HepG2 (cell line): ENCODE data around the gene PAXIP1. TPM values are rescaled to one million over a fixed set of nuclear protein-coding genes. Genes with fewer than 3 reads are reported as not detected.

Experiments
- ATAC-seq: fragments of 200-7000 bp; cut with Tn5 transposase; 3 replicates; pipeline ENCODE4 v1.9.1; 2020; ENCODE audit warnings: mild to moderate bottlenecking, moderate library complexity
- BruUV-seq: library from RNA; stranded (reverse); fragments of 400-500 nt; replicated peaks from 2 replicates; lab custom pipeline; 2021; lab: Mats Ljungman, UMichigan
- CTCF ChIA-PET: fragments of 300-600 bp; formaldehyde crosslinking; extraction: SDS; loops from one replicate; lab custom pipeline; 2021; ENCODE audit warnings: low total read pairs, inconsistent platforms, low intra/inter-chr PET ratio; lab: Yijun Ruan, JAX
- POLR2A ChIA-PET: fragments of 350-600 bp; sonication (Branson Sonifier 250); formaldehyde crosslinking; loops from one replicate; lab custom pipeline; 2020; ENCODE audit warnings: antibody characterized with exemption, inconsistent platforms; lab: Yijun Ruan, JAX
- DNase-seq: peaks from one replicate; pipeline ENCODE4 v3.0.0-alpha.2; 2015; ENCODE audit warnings: low spot score
- FAIRE-seq: peaks from 3 replicates; lab custom pipeline; 2011; peaks lifted over from hg19 to GRCh38; lab: Jason Lieb, UNC
- H2AFZ ChIP-seq: one replicate; pipeline ENCODE4 v1.6.1; 2011; ENCODE audit warnings: low read length, inconsistent platforms
- H3K27ac ChIP-seq: fragments of 300-600 bp; 3 replicates; pipeline ENCODE4 v1.8.0; 2011; ENCODE audit warnings: mixed run types, mild to moderate bottlenecking, mixed read lengths, low read length, inconsistent platforms; ENCODE audit not compliant: insufficient read depth; ENCODE audit errors: extremely low read length
- H3K27me3 ChIP-seq, 2 experiments: fragments of 200-600 bp in 1 of 2; 2 replicates in 1 of 2; 3 replicates in 1 of 2; pipeline versions ENCODE4 v1.6.0 to v1.8.0; 2011; ENCODE audit warnings: low read length in 2 of 2, mild to moderate bottlenecking in 2 of 2, moderate library complexity in 2 of 2, inconsistent platforms in 1 of 2; ENCODE audit not compliant: insufficient read depth in 2 of 2, control insufficient read depth in 1 of 2
- H3K36me3 ChIP-seq, 2 experiments: fragments of 200-600 bp in 1 of 2; replicated peaks in 1 of 2; 2 replicates in 1 of 2; 3 replicates in 1 of 2; pipeline versions ENCODE4 v1.5.1 to v1.8.0; 2011; ENCODE audit warnings: low read length in 2 of 2, inconsistent platforms in 1 of 2; ENCODE audit not compliant: insufficient read depth in 2 of 2, control insufficient read depth in 1 of 2
- H3K4me1 ChIP-seq: 2 replicates; pipeline ENCODE4 v1.5.1; 2012; ENCODE audit warnings: low read length, inconsistent platforms; ENCODE audit not compliant: insufficient read depth
- H3K4me2 ChIP-seq: 2 replicates; pipeline ENCODE4 v1.6.0; 2011; ENCODE audit warnings: low read depth, low read length, inconsistent platforms
- H3K4me3 ChIP-seq, 3 experiments: fragments of 200-600 bp in 1 of 3; sonication (generic), shearing (Covaris generic) in 1 of 3; replicated peaks in 1 of 3; 2 replicates each; pipeline ENCODE4 v1.5.1; 2011 to 2016; ENCODE audit warnings: low read length in 3 of 3, inconsistent platforms in 2 of 3, low read depth in 2 of 3, mild to moderate bottlenecking in 2 of 3, control low read depth in 1 of 3, mixed read lengths in 1 of 3; ENCODE audit not compliant: insufficient read depth in 1 of 3
- H3K79me2 ChIP-seq: one replicate; pipeline ENCODE4 v1.6.1; 2011; ENCODE audit warnings: low read length, inconsistent platforms; ENCODE audit not compliant: insufficient read depth
- H3K9ac ChIP-seq: 2 replicates; pipeline ENCODE4 v1.6.0; 2011; ENCODE audit warnings: mild to moderate bottlenecking, low read depth, low read length, inconsistent platforms; ENCODE audit not compliant: insufficient read depth
- H3K9me3 ChIP-seq: 2 replicates; pipeline ENCODE4 v1.5.1; 2012; ENCODE audit warnings: mild to moderate bottlenecking, low read length
- H4K20me1 ChIP-seq: 2 replicates; pipeline ENCODE4 v1.6.0; 2011; ENCODE audit warnings: inconsistent platforms, mild to moderate bottlenecking, low read length, moderate library complexity; ENCODE audit not compliant: insufficient read depth
- ASH2L ChIP-seq: fragments of 300-600, 200-600 bp; sonication (generic); IDR thresholded peaks from 2 replicates; pipeline ENCODE4 v1.7.0; 2017; ENCODE audit warnings: low read depth, mild to moderate bottlenecking, moderate library complexity, mixed read lengths, low read length; ENCODE audit not compliant: insufficient read length
- BRCA1 ChIP-seq: sonication (generic); formaldehyde crosslinking; IDR thresholded peaks from 2 replicates; pipeline ENCODE4 v1.4.0; 2020; ENCODE audit warnings: missing genetic modification reagents
- BRF2 ChIP-seq: sonication (generic); formaldehyde crosslinking; IDR thresholded peaks from 2 replicates; pipeline ENCODE4 v1.8.1; 2022; ENCODE audit warnings: mild to moderate bottlenecking, missing genetic modification reagents
- EP300 ChIP-seq, 3 experiments: sonication (generic) in 1 of 3; formaldehyde crosslinking in 1 of 3; IDR thresholded peaks; 2 replicates each; pipeline versions ENCODE4 v1.5.1 to v1.6.1; 2011 to 2020; ENCODE audit warnings: low read depth in 2 of 3, low read length in 2 of 3, borderline replicate concordance in 1 of 3, improper control_type of control experiment in 1 of 3, mild to moderate bottlenecking in 1 of 3, missing genetic modification reagents in 1 of 3, moderate library complexity in 1 of 3
- HNRNPUL1 ChIP-seq: fragments of 200-400 bp; formaldehyde crosslinking; IDR thresholded peaks from 2 replicates; pipeline ENCODE4 v1.6.1; 2017; ENCODE audit warnings: low read depth, mild to moderate bottlenecking, low read length, moderate library complexity
- KDM4B ChIP-seq: sonication (generic); formaldehyde crosslinking; IDR thresholded peaks from 2 replicates; pipeline ENCODE4 v1.4.0; 2020; ENCODE audit warnings: missing genetic modification reagents
- NAIF1 ChIP-seq: sonication (generic); formaldehyde crosslinking; IDR thresholded peaks from 2 replicates; pipeline ENCODE4 v1.5.0; 2020; ENCODE audit warnings: mild to moderate bottlenecking, missing genetic modification reagents, borderline replicate concordance
- REPIN1 ChIP-seq: sonication (generic); formaldehyde crosslinking; IDR thresholded peaks from 2 replicates; pipeline ENCODE4 v1.8.0; 2022; ENCODE audit warnings: missing genetic modification reagents, low read depth, mild to moderate bottlenecking, borderline replicate concordance
- SMARCC2 ChIP-seq: fragments of 450-650 bp; IDR thresholded peaks from 2 replicates; pipeline ENCODE4 v1.6.1; 2017; ENCODE audit warnings: antibody characterized with exemption, mild to moderate bottlenecking
- SNAPC5 ChIP-seq: sonication (generic); formaldehyde crosslinking; IDR thresholded peaks from 2 replicates; pipeline ENCODE4 v1.8.1; 2023; ENCODE audit warnings: mild to moderate bottlenecking, missing genetic modification reagents, borderline replicate concordance
- SP5 ChIP-seq: IDR thresholded peaks from 2 replicates; pipeline ENCODE4 v1.6.1; 2016; ENCODE audit warnings: low read depth, borderline replicate concordance
- ZFP37 ChIP-seq: sonication (generic); formaldehyde crosslinking; IDR thresholded peaks from 2 replicates; pipeline ENCODE4 v1.4.0; 2020; ENCODE audit warnings: missing genetic modification reagents, borderline replicate concordance
- ZNF430 ChIP-seq: sonication (generic); formaldehyde crosslinking; IDR thresholded peaks from 2 replicates; pipeline ENCODE4 v1.9.0; 2021; ENCODE audit warnings: mild to moderate bottlenecking, missing genetic modification reagents
- ZNF644 ChIP-seq: IDR thresholded peaks from 2 replicates; pipeline ENCODE4 v1.6.1; 2016; ENCODE audit warnings: low read depth
- WGBS: methylation state at CpG from one replicate; pipeline ENCODE4 v1.1.6; 2017; ENCODE audit warnings: low lambda C conversion rate; 5-methylcytosine and 5-hydroxymethylcytosine counted together
- in situ Hi-C: cut with HindIII; loops from 2 replicates; pipeline ENCODE4 v1.10.0; 2017; ENCODE audit warnings: low pct_unique_long_range_greater_than_20kb; ENCODE audit not compliant: extremely low pct_ligation_motif_present
- intact Hi-C: fragments of 100-400 bp; cut with micrococcal nuclease; formaldehyde crosslinking; loops from one replicate; pipeline ENCODE4 v1.10.0; 2022; ENCODE audit not compliant: unreplicated experiment
- polyA plus RNA-seq, 8 experiments: library from polyadenylated mRNA; depleted of rRNA in 3 of 8; stranded (reverse) in 7 of 8; unstranded in 1 of 8; fragments of >200 nt; fragmentation: Illumina TruSeq in 4 of 8; extraction: Trizol in 4 of 8; gene quantifications; 2 replicates each; pipeline versions ENCODE4 v1.2.1 to v1.2.3, GENCODE V29; 2011 to 2016; ENCODE audit warnings: low read depth in 4 of 8, missing spikeins in 1 of 8, mixed read lengths in 1 of 8; ENCODE audit not compliant: insufficient read depth in 1 of 8
- total RNA-seq, 5 experiments: library from RNA; depleted of rRNA; stranded (reverse); fragments of >200 nt; fragmentation: Illumina TruSeq; extraction: Trizol; gene quantifications; 2 replicates each; pipeline ENCODE4 v1.2.3, GENCODE V29; 2016; ENCODE audit warnings: low read depth in 1 of 5

PAXIP1 gene
- total and polyA plus RNA-seq, 2 of the 13 experiments (the other 11 are each of a cell fraction or from before 2014, with no cell fraction given): 11.6 to 16.2 TPM

- BruUV-seq: no TSS peak
- no peak overlapping the region for H3K9ac ChIP-seq
- H3K79me2 ChIP-seq: peaks cover 37% of the 10 kb centered on the region
- no peak overlapping the region for H2AFZ ChIP-seq
- H3K27ac ChIP-seq: no peak overlapping the region
- peaks cover 10 to 36% of the 10 kb centered on the region in 2 experiments; a peak in 4 of 5 replicates for H3K36me3 ChIP-seq
- H3K4me1 ChIP-seq: peaks cover 29% of the 10 kb centered on the region
- no peak overlapping the region for H3K4me3 ChIP-seq
- no peak overlapping the region for H3K4me2 ChIP-seq
- ATAC-seq (no peak), DNase-seq (no peak), FAIRE-seq (no peak)
- intact Hi-C loops: no loop called here
- no peaks in the 10 kb centered on the region for H3K9me3 ChIP-seq
- POLR2A ChIA-PET: no interaction called here
- H3K27me3 ChIP-seq: no peaks in the 10 kb centered on the region; a peak in 1 of 5 replicates
- in situ Hi-C loops: no loop called here
- TF ChIP-seq SNAPC5: no peak
- no peak for TF ChIP-seq BRCA1 (CRISPR knock-in tag)
- TF ChIP-seq ZNF430 (CRISPR knock-in tag): no peak
- TF ChIP-seq SMARCC2: no peak
- TF ChIP-seq REPIN1 (CRISPR knock-in tag): no peak
- no peak for TF ChIP-seq BRF2 (CRISPR knock-in tag)
- TF ChIP-seq NAIF1 (CRISPR knock-in tag): no peak
- no peak for TF ChIP-seq ZNF644 (CRISPR knock-in tag)
- no peak for TF ChIP-seq EP300 (IDR thresholded peaks at IDR 0.05; ENCODE audit: low read depth in 2 of 2, low read length in 2 of 2)
- TF ChIP-seq EP300 (CRISPR knock-in tag; IDR thresholded peaks at IDR 0.05; ENCODE audit: borderline replicate concordance): no peak
- no peak for TF ChIP-seq ZFP37 (CRISPR knock-in tag)
- no peak for TF ChIP-seq SP5 (CRISPR knock-in tag)
- no peak for TF ChIP-seq HNRNPUL1
- TF ChIP-seq ASH2L: no peak
- no peak for TF ChIP-seq KDM4B (CRISPR knock-in tag)
- no peaks in the 10 kb centered on the region for H4K20me1 ChIP-seq
- 100% methylated on average over 3 of the region's 3 CpGs for WGBS
- CTCF ChIA-PET: no interaction called here
Observed at GRCh38 chr7:154998481-154998880, 4.4 kb downstream of the PAXIP1 start.
